GM13977 (cell line): Measurements from ENCODE around the gene ATRNL1.

Source experiments
- DNase-seq: peaks from one replicate; pipeline ENCODE4 v3.0.0; 2012; ENCODE audit warnings: low spot score
- in situ Hi-C: fragments of 300-500 bp; cut with MboI; formaldehyde crosslinking; loops from one replicate; pipeline ENCODE4 v1.12.0; 2022; ENCODE audit warnings: low sequenced_read_pairs, low pct_unique_long_range_greater_than_20kb, mixed read lengths, inconsistent platforms; ENCODE audit not compliant: unreplicated experiment
- TF ChIP-seq, protein P1 (sequence below): IDR thresholded peaks from 2 replicates; pipeline ENCODE4 v1.5.1; 2012; ENCODE audit warnings: mild to moderate bottlenecking, control low read depth; ENCODE audit not compliant: insufficient read depth; ENCODE audit errors: extremely low read depth, missing control alignments

ATRNL1 gene

DNA sequence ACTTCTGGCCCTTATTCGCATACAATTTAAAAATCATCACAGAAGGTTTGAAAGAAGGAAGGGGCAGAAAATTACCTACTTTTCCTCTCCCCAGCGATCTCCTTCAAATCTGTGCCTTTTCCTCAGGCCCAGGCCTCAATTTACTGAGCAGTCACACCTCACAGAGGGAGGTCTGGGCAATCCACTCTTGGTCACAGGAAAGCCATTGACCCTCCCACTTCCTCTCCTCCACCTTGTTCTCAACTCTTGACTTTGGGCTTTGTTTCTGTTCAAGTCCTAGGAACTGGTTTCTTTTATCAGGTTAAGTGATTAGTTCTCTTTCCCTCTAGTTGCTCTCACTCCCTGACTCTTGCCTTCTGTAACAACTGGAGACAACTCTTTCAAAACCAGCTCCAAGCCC lies 37.0 kb upstream of the ATRNL1 start:
- TF ChIP-seq, protein P1, sequence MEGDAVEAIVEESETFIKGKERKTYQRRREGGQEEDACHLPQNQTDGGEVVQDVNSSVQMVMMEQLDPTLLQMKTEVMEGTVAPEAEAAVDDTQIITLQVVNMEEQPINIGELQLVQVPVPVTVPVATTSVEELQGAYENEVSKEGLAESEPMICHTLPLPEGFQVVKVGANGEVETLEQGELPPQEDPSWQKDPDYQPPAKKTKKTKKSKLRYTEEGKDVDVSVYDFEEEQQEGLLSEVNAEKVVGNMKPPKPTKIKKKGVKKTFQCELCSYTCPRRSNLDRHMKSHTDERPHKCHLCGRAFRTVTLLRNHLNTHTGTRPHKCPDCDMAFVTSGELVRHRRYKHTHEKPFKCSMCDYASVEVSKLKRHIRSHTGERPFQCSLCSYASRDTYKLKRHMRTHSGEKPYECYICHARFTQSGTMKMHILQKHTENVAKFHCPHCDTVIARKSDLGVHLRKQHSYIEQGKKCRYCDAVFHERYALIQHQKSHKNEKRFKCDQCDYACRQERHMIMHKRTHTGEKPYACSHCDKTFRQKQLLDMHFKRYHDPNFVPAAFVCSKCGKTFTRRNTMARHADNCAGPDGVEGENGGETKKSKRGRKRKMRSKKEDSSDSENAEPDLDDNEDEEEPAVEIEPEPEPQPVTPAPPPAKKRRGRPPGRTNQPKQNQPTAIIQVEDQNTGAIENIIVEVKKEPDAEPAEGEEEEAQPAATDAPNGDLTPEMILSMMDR = no peak
- in situ Hi-C loops = no loop called here
- DNase-seq = no peak

DNA sequence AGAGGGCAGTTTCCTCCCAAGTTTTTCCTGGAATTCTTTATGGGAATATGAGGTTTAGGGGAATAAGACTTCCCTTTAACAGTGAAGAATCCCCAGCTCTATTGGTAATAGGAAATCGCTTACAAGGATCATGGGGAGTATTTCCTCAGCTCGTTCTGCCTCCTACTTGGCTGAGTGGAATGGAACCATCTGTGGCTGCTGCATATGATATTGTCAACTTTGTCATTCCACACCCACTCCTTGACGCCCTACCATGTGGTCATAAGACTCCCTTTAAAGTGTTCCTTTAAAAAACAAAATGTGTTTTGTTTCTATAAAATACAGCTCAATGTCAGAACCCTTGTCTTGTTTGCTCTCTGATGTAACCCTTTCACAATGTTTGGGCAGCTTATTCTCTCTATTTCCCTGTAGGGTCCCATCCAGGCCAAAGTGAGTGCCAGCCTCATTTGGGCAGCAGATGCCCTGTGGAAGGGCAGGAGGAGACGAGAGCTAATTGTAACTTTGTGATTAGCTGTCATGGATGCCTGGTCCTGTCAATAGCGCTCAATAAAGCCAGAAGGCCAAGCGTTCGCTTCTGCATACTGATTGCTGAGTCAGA lies 33.8 kb upstream of the ATRNL1 start:
- DNase-seq = no peak
- TF ChIP-seq, protein P1 = no peak
- in situ Hi-C loops = no loop called here

DNA sequence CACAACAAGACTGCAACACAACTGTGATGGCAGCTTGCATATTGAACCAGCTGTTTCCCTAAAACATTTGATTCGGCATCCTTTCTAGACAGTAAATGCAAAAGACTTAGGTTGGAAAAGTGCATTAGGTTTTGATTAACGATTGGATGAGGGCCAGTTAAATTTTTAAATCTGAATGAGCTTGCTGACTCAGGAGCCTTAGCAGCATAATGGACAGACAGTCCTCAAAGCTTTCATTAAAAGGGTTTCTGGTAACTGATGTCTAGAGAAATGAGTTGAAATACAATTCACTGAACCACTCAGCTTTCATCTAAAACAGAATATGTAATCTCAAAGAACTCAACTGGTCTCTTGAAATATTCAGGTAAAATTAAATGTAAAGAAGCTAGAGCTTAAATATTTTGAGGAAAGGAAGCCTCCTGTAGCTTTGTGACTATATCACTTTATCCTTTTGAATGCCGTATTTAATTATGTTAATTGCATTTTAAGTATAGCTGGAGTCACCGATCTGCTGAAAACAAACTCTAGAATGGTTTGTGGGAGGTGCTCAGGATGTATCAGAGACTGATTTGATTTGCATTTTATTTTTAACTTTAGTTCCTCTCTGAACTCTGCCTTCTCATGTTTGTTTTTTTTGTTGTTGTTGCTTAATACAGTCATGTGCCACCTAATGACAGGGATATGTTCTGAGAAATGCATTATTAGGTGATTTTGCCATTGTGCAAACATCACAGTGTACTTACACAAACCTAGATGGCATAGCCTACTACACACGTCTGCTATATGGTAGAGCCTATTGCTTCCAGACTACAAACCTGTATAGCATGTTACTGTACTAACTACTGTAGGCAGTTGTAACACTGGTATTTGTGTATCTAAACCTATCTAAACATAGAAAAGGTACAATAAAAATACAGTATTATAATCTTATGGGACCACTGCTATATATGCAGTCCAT lies 29.2 kb upstream of the ATRNL1 start:
- TF ChIP-seq, protein P1 = no peak
- in situ Hi-C loops = no loop called here
- DNase-seq = no peak

DNA sequence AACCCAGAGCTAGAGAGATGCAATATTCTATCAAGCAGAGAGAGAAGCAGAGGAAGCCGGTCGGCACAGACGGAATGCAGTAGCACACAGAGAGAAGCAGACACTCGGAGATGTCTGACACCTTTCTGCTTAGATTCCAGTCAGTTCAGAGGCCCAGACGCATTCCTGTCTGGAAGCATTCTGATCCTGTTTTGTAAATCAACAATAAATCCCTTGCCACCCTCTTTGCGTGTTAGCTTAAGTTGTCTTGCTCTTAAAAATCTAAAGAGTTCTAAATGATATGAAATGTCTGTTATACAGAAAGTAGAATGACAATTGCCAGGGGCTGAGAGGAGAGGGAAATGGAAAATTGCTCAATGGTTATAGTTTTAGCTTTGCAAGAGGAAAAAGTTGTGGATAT lies 27.4 kb upstream of the ATRNL1 start:
- TF ChIP-seq, protein P1 = no peak
- in situ Hi-C loops = no loop called here
- DNase-seq = no peak

DNA sequence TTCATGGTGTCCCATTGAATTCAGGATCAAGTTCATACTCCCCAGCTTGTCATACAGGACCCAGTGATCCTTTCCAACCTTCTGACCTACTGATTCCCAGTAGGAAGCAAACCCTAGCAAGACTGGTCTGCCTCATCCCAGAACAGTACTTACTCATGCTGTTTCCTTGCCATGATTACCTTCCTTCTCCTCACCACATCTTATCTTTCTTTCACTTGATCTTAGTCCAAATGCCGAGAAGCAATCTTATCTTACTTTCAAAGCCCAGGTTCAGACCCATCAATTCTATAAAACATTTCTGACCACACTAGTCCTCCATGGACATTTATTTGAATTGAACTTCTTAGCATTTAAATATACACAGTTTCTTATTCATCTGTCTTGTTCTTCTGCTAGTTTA lies 26.6 kb upstream of the ATRNL1 start:
- in situ Hi-C loops = no loop called here
- TF ChIP-seq, protein P1 = no peak
- no peak for DNase-seq

DNA sequence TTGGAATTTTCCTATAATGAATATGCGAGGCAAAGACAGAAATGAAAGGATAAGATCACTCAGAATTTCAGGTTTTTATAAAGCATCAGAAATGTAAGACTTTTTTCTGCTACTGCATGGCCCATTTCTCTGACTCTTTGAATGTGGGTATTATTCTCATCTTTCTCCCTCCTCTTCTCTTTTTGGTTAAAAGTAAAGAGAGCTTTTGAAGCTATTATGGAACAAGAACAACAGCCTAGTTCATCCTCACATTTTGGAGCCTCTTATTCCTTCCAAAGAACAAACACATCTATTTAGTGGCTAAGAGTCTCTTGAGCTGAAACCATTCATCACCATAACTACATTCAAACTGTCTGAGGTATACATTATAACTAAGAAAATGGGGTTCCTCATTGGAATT lies 19.4 kb upstream of the ATRNL1 start:
- DNase-seq = no peak
- TF ChIP-seq, protein P1 = no peak
- in situ Hi-C loops = no loop called here
